Aorta (tissue), 5 donors: ENCODE data around the gene HIBCH. TPM values are rescaled to one million over a fixed set of nuclear protein-coding genes. Genes with fewer than 3 reads are reported as not detected.
"Not testable (repeated sequence)": the region's sequence is repeated elsewhere in the genome, so short reads cannot be mapped to it uniquely, and the experiment has no call there.

ENCODE experiments used
- ATAC-seq: fragments of 200-7000 bp; cut with Tn5 transposase; one replicate; pipeline ENCODE4 v1.9.1; 2022; ENCODE audit warnings: moderate library complexity; ENCODE audit not compliant: low FRiP score
- DNase-seq, 2 donors: peaks; one replicate each; pipeline ENCODE4 v3.0.0-alpha.2; 2020
- H3K27ac ChIP-seq, 2 donors: one replicate each; pipeline ENCODE4 v1.5.1; 2013; ENCODE audit warnings: low read length in 2 of 2, mild to moderate bottlenecking in 2 of 2, moderate library complexity in 2 of 2, control low read depth in 1 of 2, inconsistent platforms in 1 of 2, low read depth in 1 of 2
- H3K27me3 ChIP-seq, 2 donors: one replicate each; pipeline ENCODE4 v1.6.1; 2013; ENCODE audit warnings: control low read depth in 1 of 2, low read length in 1 of 2, mild to moderate bottlenecking in 1 of 2, moderate library complexity in 1 of 2; ENCODE audit not compliant: insufficient read depth in 2 of 2, control insufficient read depth in 1 of 2
- H3K36me3 ChIP-seq, 2 donors: one replicate each; pipeline ENCODE4 v1.6.1; 2013; ENCODE audit warnings: control low read depth in 1 of 2, low read length in 1 of 2, mild to moderate bottlenecking in 1 of 2; ENCODE audit not compliant: insufficient read depth in 2 of 2, control insufficient read depth in 1 of 2
- H3K4me1 ChIP-seq, 2 donors: one replicate each; pipeline ENCODE4 v1.6.1; 2013; ENCODE audit warnings: low read length in 2 of 2, control low read depth in 1 of 2, mild to moderate bottlenecking in 1 of 2, moderate library complexity in 1 of 2; ENCODE audit not compliant: insufficient read depth in 2 of 2, control insufficient read depth in 1 of 2
- H3K4me3 ChIP-seq, 2 donors: one replicate each; pipeline ENCODE4 v1.5.1; 2013; ENCODE audit warnings: low read length in 2 of 2, control low read depth in 1 of 2, mild to moderate bottlenecking in 1 of 2
- H3K9me3 ChIP-seq: one replicate; pipeline ENCODE4 v1.6.1; 2013; ENCODE audit warnings: mild to moderate bottlenecking, low read length; ENCODE audit not compliant: control insufficient read depth
- WGBS, 2 donors: extraction: QIAGEN DNeasy Blood & Tissue Kit; methylation state at CpG; one replicate each; pipeline ENCODE4 v1.1.7; 2013; 5-methylcytosine and 5-hydroxymethylcytosine counted together
- intact Hi-C, 2 donors: fragments of 100-400 bp; cut with DNase I; formaldehyde crosslinking; loops; one replicate each; pipeline versions ENCODE4 v1.14.2 to v1.15.0; 2022
- polyA plus RNA-seq, 2 donors: library from polyadenylated mRNA; stranded (reverse); fragments of 200-250 nt; gene quantifications; one replicate each; pipeline ENCODE4 v1.2.3, GENCODE V29; 2013
- total RNA-seq, 2 donors: library from RNA; stranded (reverse); fragmentation: NEBNext Ultra II Directional; extraction: Animal tissue kit (Norgen Biotek cat#: 25700); gene quantifications; one replicate each; pipeline ENCODE4 v1.2.1, GENCODE V29; 2021
- donor health status: healthy with polysubstance abuse.
- donor health status: Bipolar disorder and iron deficiency.
- donor health status: DM: no; HTN: no; CAD: no.
- donor health status: DM: no; HTN: no; CAD: no.
- donor health status: DM: yes; HTN: yes; CAD: no.

Gene HIBCH
- total and polyA plus RNA-seq, 4 donors = 28.9 to 51.5 (median 42.3) TPM

- Histone ChIP-seq H3K4me1 (no peaks in the 10 kb centered on the region), H3K9me3 (no peaks in the 10 kb centered on the region), H3K4me3 (peak overlapping the region; percentile 16 to 64), H3K27ac (peak overlapping the region; percentile 48 to 71), H3K36me3 (no peaks in the 10 kb centered on the region), H3K27me3 (no peaks in the 10 kb centered on the region)
- DNase-seq (no peak), ATAC-seq (peak; percentile 67)
- WGBS, 2 donors = 27 to 29% methylated on average over 7 of the region's 7 CpGs
- intact Hi-C loops = no loop called here
Observed at GRCh38 chr2:190344276-190344827, 24.7 kb upstream of the HIBCH start.

- Histone ChIP-seq H3K9me3 (no peaks in the 10 kb centered on the region), H3K4me3 (peak within 1 kb of the TSS; percentile 16 to 64), H3K27me3 (no peaks in the 10 kb centered on the region), H3K27ac (peak within 1 kb of the TSS; percentile 60 to 71), H3K4me1 (no peaks in the 10 kb centered on the region), H3K36me3 (no peaks in the 10 kb centered on the region)
- intact Hi-C loops = no loop called here
- 0% methylated on average over 57 to 99 of the region's 99 CpGs for WGBS, 2 donors
- DNase-seq = peak; percentile 82 to 92
- ATAC-seq = peak; percentile 91
Observed at GRCh38 chr2:190343536-190344275, 24.1 kb upstream of the HIBCH start, which contains the start of gene INPP1. Gene INPP1, plus strand, starts transcription at chr2:190343589. Its CDS starts 16,514 bp downstream, at chr2:190360103.

- WGBS, 2 donors = 38% methylated on average over 10 of the region's 10 CpGs
- H3K27me3 ChIP-seq = no peaks in the 10 kb centered on the region
- ATAC-seq = no peak
- peak overlapping the region; percentile 48 to 71 for H3K27ac ChIP-seq
- no peaks in the 10 kb centered on the region for H3K4me1 ChIP-seq
- intact Hi-C loops = no loop called here
- no peak for DNase-seq
- H3K4me3 ChIP-seq = peak overlapping the region in 1 of 2 donors; percentile 64
- no peaks in the 10 kb centered on the region for H3K9me3 ChIP-seq
- no peaks in the 10 kb centered on the region for H3K36me3 ChIP-seq
Observed at GRCh38 chr2:190343089-190343535, 23.5 kb upstream of the HIBCH start.

- WGBS, 2 donors = 59 to 62% methylated on average over 4 of the region's 4 CpGs
- intact Hi-C loops = no loop called here
- Histone ChIP-seq H3K27ac (peak overlapping the region; percentile 39 to 60), H3K4me3 (no peak overlapping the region), H3K36me3 (no peaks in the 10 kb centered on the region), H3K27me3 (no peaks in the 10 kb centered on the region), H3K9me3 (no peaks in the 10 kb centered on the region), H3K4me1 (no peaks in the 10 kb centered on the region)
- DNase-seq = no peak
- ATAC-seq = no peak
Observed at GRCh38 chr2:190342611-190343010, 23.0 kb upstream of the HIBCH start.

- H3K36me3 ChIP-seq = no peaks in the 10 kb centered on the region
- 47 to 57% methylated on average over 2 of the region's 2 CpGs for WGBS, 2 donors
- H3K9me3 ChIP-seq = no peaks in the 10 kb centered on the region
- intact Hi-C loops = no loop called here
- ATAC-seq (no peak), DNase-seq (no peak)
- H3K4me1 ChIP-seq = no peaks in the 10 kb centered on the region
- no peak overlapping the region for H3K27ac ChIP-seq
- no peaks in the 10 kb centered on the region for H3K27me3 ChIP-seq
- no peak overlapping the region for H3K4me3 ChIP-seq
Observed at GRCh38 chr2:190340369-190340768, 20.7 kb upstream of the HIBCH start.

GRCh38 chr2:190339394-190339793 is 19.8 kb upstream of the HIBCH start:
- intact Hi-C loops = no loop called here

GRCh38 chr2:190338453-190338852 is 18.8 kb upstream of the HIBCH start:
- H3K4me1 ChIP-seq = peaks cover 0 to under 1% of the 10 kb centered on the region in 2 donors
- no peak overlapping the region for H3K4me3 ChIP-seq
- intact Hi-C loops = no loop called here
- H3K27me3 ChIP-seq = no peaks in the 10 kb centered on the region
- ATAC-seq (no peak), DNase-seq (no peak)
- H3K27ac ChIP-seq = no peak overlapping the region
- WGBS, 2 donors = 79 to 92% methylated on average over 1 of the region's 1 CpG
- H3K36me3 ChIP-seq = no peaks in the 10 kb centered on the region
- no peaks in the 10 kb centered on the region for H3K9me3 ChIP-seq

More at GRCh38 chr2:190339394-190339793, 19.8 kb upstream of the HIBCH start:
- no peaks in the 10 kb centered on the region for H3K9me3 ChIP-seq
- no peak overlapping the region for H3K4me3 ChIP-seq
- 59 to 74% methylated on average over 1 of the region's 1 CpG for WGBS, 2 donors
- H3K27ac ChIP-seq = no peak overlapping the region
- DNase-seq (no peak), ATAC-seq (no peak)
- no peaks in the 10 kb centered on the region for H3K4me1 ChIP-seq
- H3K36me3 ChIP-seq = no peaks in the 10 kb centered on the region
- H3K27me3 ChIP-seq = no peaks in the 10 kb centered on the region

GRCh38 chr2:190336420-190336819 is 16.8 kb upstream of the HIBCH start:
- Histone ChIP-seq H3K27ac (no peak overlapping the region), H3K36me3 (no peaks in the 10 kb centered on the region), H3K9me3 (no peaks in the 10 kb centered on the region), H3K4me3 (no peak overlapping the region), H3K27me3 (no peaks in the 10 kb centered on the region), H3K4me1 (peaks cover 0 to 3% of the 10 kb centered on the region in 2 donors)
- WGBS, 2 donors = 98 to 99% methylated on average over 2 of the region's 2 CpGs
- intact Hi-C loops = no loop called here
- no peak for ATAC-seq
- no peak for DNase-seq

GRCh38 chr2:190335584-190335983 is 16.0 kb upstream of the HIBCH start:
- H3K27me3 ChIP-seq, ATAC-seq, DNase-seq, H3K9me3 ChIP-seq, H3K27ac ChIP-seq, intact Hi-C loops, H3K4me1 ChIP-seq, H3K4me3 ChIP-seq, H3K36me3 ChIP-seq: not testable (repeated sequence)
- WGBS, 2 donors = 93 to 94% methylated on average over 4 of the region's 4 CpGs
